ENCODE results near the gene PLXNA1.
A peak's percentile ranks its signal among the peaks of the same experiment; 100 is the strongest.

The PLXNA1 gene

GRCh38 chr3:126982471-126983175, at the start of gene PLXNA1:
Gene PLXNA1, plus strand, starts transcription at chr3:126983115. Its CDS starts 5,479 bp downstream, at chr3:126988594.
- TF ChIP-seq CTCF (conservative IDR thresholded peaks at IDR 0.05; ENCODE audit: low read depth, low read length), result peak; percentile 76
- no peak for DNase-seq (ENCODE audit: low read depth)
- H3K4me3 ChIP-seq (ENCODE audit: low read length), result peak within 1 kb of the TSS; percentile 62

- DNase-seq (ENCODE audit: low read depth), result no peak
- no peak overlapping the region for H3K4me3 ChIP-seq (ENCODE audit: low read length)
- no peak for TF ChIP-seq CTCF (conservative IDR thresholded peaks at IDR 0.05; ENCODE audit: low read depth, low read length)
These were observed 48.8 kb upstream of the PLXNA1 start for GRCh38 chr3:126934031-126934531.

- no peak for TF ChIP-seq CTCF (conservative IDR thresholded peaks at IDR 0.05; ENCODE audit: low read depth, low read length)
- no peak overlapping the region for H3K4me3 ChIP-seq (ENCODE audit: low read length)
- no peak for DNase-seq (ENCODE audit: low read depth)
These were observed 47.9 kb upstream of the PLXNA1 start for GRCh38 chr3:126934991-126935390.

- H3K4me3 ChIP-seq (ENCODE audit: low read length), result no peak overlapping the region
- no peak for DNase-seq (ENCODE audit: low read depth)
- no peak for TF ChIP-seq CTCF (conservative IDR thresholded peaks at IDR 0.05; ENCODE audit: low read depth, low read length)
These were observed 47.0 kb upstream of the PLXNA1 start for GRCh38 chr3:126935756-126936509.

- no peak for TF ChIP-seq CTCF (conservative IDR thresholded peaks at IDR 0.05; ENCODE audit: low read depth, low read length)
- no peak overlapping the region for H3K4me3 ChIP-seq (ENCODE audit: low read length)
- no peak for DNase-seq (ENCODE audit: low read depth)
These were observed 46.0 kb upstream of the PLXNA1 start for GRCh38 chr3:126936853-126937425.

GRCh38 chr3:126937533-126937932, 45.4 kb upstream of the PLXNA1 start:
- TF ChIP-seq CTCF (conservative IDR thresholded peaks at IDR 0.05; ENCODE audit: low read depth, low read length), result no peak
- DNase-seq (ENCODE audit: low read depth), result no peak
- no peak overlapping the region for H3K4me3 ChIP-seq (ENCODE audit: low read length)

All from retinal pigment epithelial cell (primary cell).